Measurements from ENCODE around the gene FBXW12. TPM values are rescaled to one million over a fixed set of nuclear protein-coding genes. Genes with fewer than 3 reads are reported as not detected.
A peak's percentile ranks its signal among the peaks of the same experiment; 100 is the strongest.

The FBXW12 gene
- polyA plus RNA-seq, 1 of the 3 experiments (the other 2 are of a cell fraction): 0.07 TPM

DNA sequence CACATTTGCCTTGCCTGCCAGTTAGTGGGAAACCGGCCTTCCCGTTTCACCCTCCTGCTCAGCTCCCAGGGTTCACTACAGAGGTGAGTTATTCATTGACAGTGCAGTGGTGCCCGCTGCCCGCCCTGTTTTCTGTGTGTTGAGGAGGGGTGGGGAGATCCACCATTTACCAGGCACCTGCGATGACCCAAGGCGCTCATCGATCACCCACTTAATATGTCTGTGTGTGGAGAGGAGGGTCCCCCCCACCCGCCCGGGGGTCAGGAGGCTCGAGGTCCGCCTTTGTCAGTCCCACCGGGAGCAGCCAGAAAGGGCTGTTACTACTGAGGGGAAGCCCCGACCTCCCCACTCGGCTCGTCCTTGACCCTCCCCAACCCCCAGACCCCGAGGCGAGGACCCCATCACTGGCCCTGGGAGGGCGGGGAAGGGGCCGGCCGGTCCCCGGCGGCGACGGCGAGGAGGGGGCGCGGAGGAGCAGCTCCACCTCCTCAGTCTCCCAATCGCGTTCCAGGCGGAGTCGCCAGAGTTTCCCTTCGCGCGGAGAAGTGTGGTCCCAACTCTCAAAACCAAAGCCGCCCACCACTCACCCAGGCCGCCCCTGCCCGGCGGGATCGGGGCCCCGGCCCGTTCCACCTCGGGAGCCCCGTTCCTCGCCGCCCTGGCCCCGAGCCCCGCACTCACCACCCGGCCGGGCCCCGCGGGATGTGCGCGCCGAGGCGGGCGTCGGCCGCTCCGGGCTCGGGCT, 56.7 kb downstream of the FBXW12 start:
- Histone ChIP-seq H3K4me3 (ENCODE audit: low read depth in 2 of 2, low read length in 1 of 2) (peak overlapping the region; percentile 73 to 79), H4K20me1 (ENCODE audit: insufficient read depth) (no peaks in the 10 kb centered on the region), H3K36me3 (replicated peaks in 1 of 2; ENCODE audit: control insufficient read depth in 1 of 2, insufficient read depth in 2 of 2, low read length in 1 of 2) (peaks cover 4 to 18% of the 10 kb centered on the region in 2 experiments), H3K79me2 (ENCODE audit: insufficient read depth) (peaks cover 46% of the 10 kb centered on the region), H3K4me2 (peak overlapping the region; percentile 99), H3K27ac (ENCODE audit: low read depth in 2 of 2, low read length in 1 of 2) (peak overlapping the region; percentile 54 to 89; a peak in 3 of 4 replicates), H3K9me3 (no peaks in the 10 kb centered on the region), H2AFZ (ENCODE audit: low read depth) (peak overlapping the region; percentile 63; the same call in 1 of the 2 replicates), H3K9ac (peak overlapping the region; percentile 84), H3K4me1 (ENCODE audit: control insufficient read depth in 1 of 2, insufficient read depth in 2 of 2, low read depth in 1 of 2, low read length in 1 of 2) (peaks cover 7 to 49% of the 10 kb centered on the region in 2 experiments; a peak in 2 of 4 replicates), H3F3A (replicated peaks; ENCODE audit: insufficient read depth) (no peaks in the 10 kb centered on the region), H3K27me3 (ENCODE audit: insufficient read depth) (no peaks in the 10 kb centered on the region), H3K9me2 (no peaks in the 10 kb centered on the region)
- DNase-seq: peak; percentile 89
- WGBS (ENCODE audit: low lambda C conversion rate): 0% methylated on average over 14 of the region's 60 CpGs
- POLR2A ChIA-PET: interaction anchor here (0.6 to 1.7 kb wide), 9 partner anchors 9 to 163 kb away, joined by 3 to 11 read pairs (median 4); partner anchors contain the start of genes ATRIP, CCDC51 and TMA7
- CTCF ChIA-PET: interaction anchor here (0.8 to 13.2 kb wide), 6 partner anchors 10 to 235 kb away, joined by 3 to 399 read pairs (median 5); partner anchors contain the start of genes CCDC51 and TMA7
- TF ChIP-seq POLR2AphosphoS5 (IDR thresholded peaks at IDR 0.05; ENCODE audit: low read depth, low read length) (0 out of 2 replicates have a peak, but pooled peaks have one; percentile 17), SIN3A (IDR thresholded peaks at IDR 0.05; ENCODE audit: borderline replicate concordance, low read depth, low read length) (no peak), CHD2 (IDR thresholded peaks at IDR 0.05; ENCODE audit: low read length, partially characterized antibody) (peak; percentile 12)

GRCh38 chr3:48429317-48429959, 57.4 kb downstream of the FBXW12 start:
- Histone ChIP-seq H3K4me1 (ENCODE audit: control insufficient read depth in 1 of 2, insufficient read depth in 2 of 2, low read depth in 1 of 2, low read length in 1 of 2) (peaks cover 7 to 49% of the 10 kb centered on the region in 2 experiments; a peak in 2 of 4 replicates), H2AFZ (ENCODE audit: low read depth) (peak overlapping the region; percentile 63; the same call in 1 of the 2 replicates), H3K36me3 (replicated peaks in 1 of 2; ENCODE audit: control insufficient read depth in 1 of 2, insufficient read depth in 2 of 2, low read length in 1 of 2) (peaks cover 4 to 22% of the 10 kb centered on the region in 2 experiments), H3K9ac (peak overlapping the region; percentile 84), H3K27ac (ENCODE audit: low read depth in 2 of 2, low read length in 1 of 2) (peak overlapping the region; percentile 54 to 89; a peak in 3 of 4 replicates), H3K27me3 (ENCODE audit: insufficient read depth) (no peaks in the 10 kb centered on the region), H4K20me1 (ENCODE audit: insufficient read depth) (no peaks in the 10 kb centered on the region), H3K79me2 (ENCODE audit: insufficient read depth) (peaks cover 41% of the 10 kb centered on the region), H3K9me3 (no peaks in the 10 kb centered on the region), H3F3A (replicated peaks; ENCODE audit: insufficient read depth) (no peaks in the 10 kb centered on the region), H3K4me2 (peak overlapping the region; percentile 99), H3K4me3 (ENCODE audit: low read depth in 2 of 2, low read length in 1 of 2) (peak overlapping the region; percentile 73 to 79), H3K9me2 (no peaks in the 10 kb centered on the region)
- peak; percentile 93 for DNase-seq
- CTCF ChIA-PET: interaction anchor here (0.9 to 13.2 kb wide), 7 partner anchors 10 to 235 kb away, joined by 3 to 399 read pairs (median 6); partner anchors contain the start of genes CCDC51 and TMA7
- 4% methylated on average over 12 of the region's 86 CpGs for WGBS (ENCODE audit: low lambda C conversion rate)
- POLR2A ChIA-PET: interaction anchor here (0.8 to 1.7 kb wide), 5 partner anchors 10 to 179 kb away, joined by 3 to 11 read pairs (median 4); partner anchors contain the start of genes CCDC51 and TMA7
- no peak for TF ChIP-seq RCOR1 (IDR thresholded peaks at IDR 0.05; ENCODE audit: low read length)
- TF ChIP-seq MAX (IDR thresholded peaks at IDR 0.05; ENCODE audit: low read depth): no peak
- TF ChIP-seq RAD21 (IDR thresholded peaks at IDR 0.05; ENCODE audit: low read length): no peak
- TF ChIP-seq, protein P1, sequence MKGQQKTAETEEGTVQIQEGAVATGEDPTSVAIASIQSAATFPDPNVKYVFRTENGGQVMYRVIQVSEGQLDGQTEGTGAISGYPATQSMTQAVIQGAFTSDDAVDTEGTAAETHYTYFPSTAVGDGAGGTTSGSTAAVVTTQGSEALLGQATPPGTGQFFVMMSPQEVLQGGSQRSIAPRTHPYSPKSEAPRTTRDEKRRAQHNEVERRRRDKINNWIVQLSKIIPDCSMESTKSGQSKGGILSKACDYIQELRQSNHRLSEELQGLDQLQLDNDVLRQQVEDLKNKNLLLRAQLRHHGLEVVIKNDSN (IDR thresholded peaks at IDR 0.05; ENCODE audit: borderline replicate concordance, low read depth): no peak
- TF ChIP-seq FOXM1 (IDR thresholded peaks at IDR 0.05; ENCODE audit: low read depth): no peak
- TF ChIP-seq TCF12 (IDR thresholded peaks at IDR 0.05): no peak
- no peak for TF ChIP-seq IRF3 (IDR thresholded peaks at IDR 0.05; ENCODE audit: low read depth, low read length)
- no peak; the same call in 1 of the 2 replicates for TF ChIP-seq POLR2AphosphoS5 (IDR thresholded peaks at IDR 0.05; ENCODE audit: low read depth, low read length)
- no peak for TF ChIP-seq ELF1 (IDR thresholded peaks at IDR 0.05)
- TF ChIP-seq EZH2phosphoT487 (IDR thresholded peaks at IDR 0.05; ENCODE audit: borderline replicate concordance, low read depth): no peak
- no peak for TF ChIP-seq SMC3 (IDR thresholded peaks at IDR 0.05; ENCODE audit: low read depth, low read length)
- no peak for TF ChIP-seq USF2 (IDR thresholded peaks at IDR 0.05; ENCODE audit: borderline replicate concordance, low read depth, low read length)
- no peak for TF ChIP-seq REST (IDR thresholded peaks at IDR 0.05; ENCODE audit: low read depth, low read length)
- TF ChIP-seq EP300 (IDR thresholded peaks at IDR 0.05; ENCODE audit: borderline replicate concordance in 1 of 2, low read depth in 1 of 2, low read length in 1 of 2): no peak
- no peak for TF ChIP-seq FOSL2 (IDR thresholded peaks at IDR 0.05; ENCODE audit: borderline replicate concordance, low read depth)

All from SK-N-SH (cell line).